Raji (cell line): Measurements from ENCODE around the gene HPSE2.

Experiments used
- POLR2A ChIP-seq: IDR thresholded peaks from 2 replicates; pipeline ENCODE4 v1.6.1; 2011; ENCODE audit warnings: low read depth, low read length, control low read depth; ENCODE audit not compliant: insufficient read depth

HPSE2 gene

GRCh38 chr10:98980353-98980752, 255.3 kb downstream of the HPSE2 start:
- TF ChIP-seq POLR2A: no peak

- TF ChIP-seq POLR2A: no peak
These were observed 264.2 kb downstream of the HPSE2 start for GRCh38 chr10:98971464-98971863.

DNA sequence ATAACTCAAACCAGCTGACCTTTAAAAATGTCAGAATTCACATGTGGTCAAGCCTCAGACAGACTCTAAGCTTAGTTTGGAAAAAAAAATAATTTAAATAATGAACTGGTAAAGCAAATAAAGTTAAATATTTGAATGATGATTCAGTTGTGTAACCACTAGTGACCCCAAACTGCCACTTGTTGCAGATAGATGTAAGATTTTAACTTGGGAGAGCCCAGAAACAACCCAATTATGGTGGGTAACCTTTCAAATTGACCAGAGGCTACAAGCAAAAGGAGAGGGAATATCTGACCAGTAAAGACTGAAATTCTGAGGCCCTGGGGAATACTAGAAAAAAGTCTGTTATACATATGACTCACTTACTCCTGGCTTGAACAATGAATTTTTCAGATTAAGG, 268.1 kb downstream of the HPSE2 start:
- no peak for TF ChIP-seq POLR2A

GRCh38 chr10:98963608-98964007, 272.0 kb downstream of the HPSE2 start:
- TF ChIP-seq POLR2A: no peak

DNA sequence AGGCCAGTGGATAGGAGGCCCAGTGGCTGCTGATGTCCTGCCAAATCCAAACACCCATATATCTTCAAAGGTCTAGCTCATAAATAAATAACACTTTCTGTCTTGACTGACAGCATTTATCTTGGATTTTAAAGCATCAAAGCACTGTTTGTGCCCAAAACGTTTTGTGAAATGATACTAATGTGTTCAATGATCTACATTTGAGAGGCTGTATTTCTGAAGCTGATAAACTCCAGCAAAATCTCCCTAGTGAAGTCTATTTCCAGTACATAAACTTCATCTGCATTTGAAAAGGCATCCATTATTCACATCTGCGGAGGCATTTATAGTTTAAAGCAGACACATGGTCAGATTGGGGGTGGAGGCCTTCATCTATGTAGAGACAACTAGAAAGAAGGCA, 276.3 kb downstream of the HPSE2 start:
- TF ChIP-seq POLR2A: no peak

DNA sequence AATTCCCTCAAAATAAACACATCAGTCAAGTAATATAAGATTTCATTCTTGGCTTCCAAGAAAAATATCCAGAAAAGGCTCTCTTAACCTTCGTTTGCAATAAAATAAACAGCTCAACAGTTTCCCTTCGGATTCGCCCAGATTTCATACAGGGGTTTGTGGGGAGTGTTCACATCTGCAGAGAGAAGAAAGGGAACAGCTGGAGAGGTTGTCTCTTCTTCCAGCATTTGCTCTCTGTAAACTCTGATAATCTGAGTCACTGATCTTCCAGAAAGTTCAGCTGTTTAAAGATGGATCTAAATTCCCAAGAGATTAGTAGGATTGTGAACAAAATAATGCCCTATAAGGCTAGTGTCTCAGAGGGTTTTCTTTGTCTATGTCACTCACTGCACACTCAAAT, 277.9 kb downstream of the HPSE2 start:
- no peak for TF ChIP-seq POLR2A

- no peak for TF ChIP-seq POLR2A
These were observed 278.9 kb downstream of the HPSE2 start for GRCh38 chr10:98956576-98957260.

DNA sequence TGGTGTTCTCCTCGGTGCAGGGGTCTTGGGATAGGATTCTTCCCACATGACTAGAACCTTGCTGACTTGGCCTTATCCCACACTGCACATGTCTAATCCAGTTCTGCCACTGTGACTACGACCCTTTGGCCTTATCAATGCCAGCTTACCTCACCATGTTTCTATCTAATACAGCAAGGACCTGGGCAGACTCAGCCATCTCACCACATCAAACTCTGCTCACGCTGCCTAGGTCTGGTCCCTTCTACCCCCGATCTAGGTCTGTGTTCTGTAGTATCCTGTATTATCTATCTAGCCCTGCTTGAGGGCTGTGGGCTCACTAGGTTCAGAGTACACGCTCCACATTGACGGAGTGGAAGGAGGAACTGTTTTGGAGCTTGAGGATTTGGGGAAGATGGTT, 282.4 kb downstream of the HPSE2 start:
- TF ChIP-seq POLR2A: no peak

DNA sequence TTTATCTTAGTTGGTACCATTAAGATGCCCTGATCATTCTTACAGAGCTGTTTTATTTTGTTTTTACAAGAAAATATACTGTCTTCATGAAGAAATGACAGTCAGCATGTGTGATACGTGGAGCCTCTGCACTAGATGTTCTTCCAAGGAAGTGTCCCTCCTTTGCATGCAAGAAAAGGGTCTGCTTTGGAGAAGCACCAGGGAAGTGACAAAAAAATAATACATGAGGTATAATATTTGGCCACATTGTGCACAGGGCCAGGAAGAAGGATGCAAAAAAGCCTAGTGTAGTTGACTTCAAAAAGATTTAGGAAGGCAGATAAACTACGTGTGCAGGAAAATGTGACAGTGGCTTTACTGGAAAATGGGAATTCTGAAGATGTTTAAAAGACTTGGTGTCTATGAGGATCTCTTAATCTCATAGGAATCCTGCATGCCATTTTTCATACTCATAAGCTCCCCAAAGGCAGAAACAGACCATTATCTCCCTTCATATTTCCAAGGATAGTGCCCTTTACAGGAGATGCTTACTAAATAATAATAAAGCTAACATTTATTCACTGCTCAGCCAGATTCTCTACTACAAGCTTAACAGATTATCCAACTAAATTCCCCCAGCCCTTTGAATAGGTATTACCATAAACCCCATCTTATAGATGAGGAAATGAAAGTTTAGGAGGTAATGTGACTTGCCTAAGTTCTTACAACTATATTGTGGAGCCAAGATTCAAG, 284.2 kb downstream of the HPSE2 start:
- no peak for TF ChIP-seq POLR2A

GRCh38 chr10:98950106-98950505, 285.5 kb downstream of the HPSE2 start:
- no peak for TF ChIP-seq POLR2A

DNA sequence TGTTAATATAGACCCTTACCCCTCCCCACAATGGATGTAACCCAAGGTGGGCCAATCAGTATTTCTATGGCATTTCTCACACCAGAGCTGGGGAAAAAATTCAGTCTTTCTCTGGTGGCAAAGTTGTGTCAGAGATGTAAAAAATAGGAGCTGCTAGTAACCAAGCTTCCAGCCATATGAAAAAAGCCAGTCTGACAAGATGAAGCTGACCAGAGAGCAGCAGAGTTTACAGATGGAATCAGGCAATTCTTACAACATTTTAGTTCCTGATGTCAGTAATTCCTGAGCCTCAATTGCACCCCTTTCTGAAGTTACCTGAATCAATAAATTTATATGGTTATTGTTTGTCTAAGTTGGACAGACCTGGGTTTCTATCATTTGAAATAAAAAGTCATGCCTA, 286.3 kb downstream of the HPSE2 start:
- TF ChIP-seq POLR2A: no peak

GRCh38 chr10:98943681-98944080, 292.0 kb downstream of the HPSE2 start:
- no peak for TF ChIP-seq POLR2A

- no peak for TF ChIP-seq POLR2A
These were observed 305.9 kb downstream of the HPSE2 start for GRCh38 chr10:98929709-98930108.

GRCh38 chr10:98925651-98926050, 310.0 kb downstream of the HPSE2 start:
- TF ChIP-seq POLR2A: no peak

GRCh38 chr10:98924526-98924925, 311.1 kb downstream of the HPSE2 start:
- TF ChIP-seq POLR2A: no peak

DNA sequence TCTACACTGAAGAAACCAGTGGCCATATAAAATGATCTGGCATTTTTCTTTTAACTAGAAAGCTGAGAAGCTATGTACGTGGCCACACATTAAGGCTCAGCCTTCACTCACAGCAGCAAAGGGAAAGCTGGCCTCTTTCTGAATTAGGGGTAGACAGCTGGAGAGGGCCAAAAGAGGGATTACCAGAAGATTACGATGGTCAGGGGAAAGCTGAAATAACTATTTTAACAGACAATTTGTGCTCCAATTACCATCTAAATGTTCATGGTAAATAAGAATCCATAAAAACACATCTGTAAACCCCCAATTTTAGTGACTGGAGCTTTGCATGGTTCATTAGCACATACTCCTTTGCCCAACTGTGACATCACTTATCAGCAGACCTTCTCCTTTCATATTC, 314.3 kb downstream of the HPSE2 start:
- no peak for TF ChIP-seq POLR2A

- TF ChIP-seq POLR2A: no peak
These were observed 314.8 kb downstream of the HPSE2 start for GRCh38 chr10:98920807-98921206.

GRCh38 chr10:98920360-98920759, 315.3 kb downstream of the HPSE2 start:
- no peak for TF ChIP-seq POLR2A

DNA sequence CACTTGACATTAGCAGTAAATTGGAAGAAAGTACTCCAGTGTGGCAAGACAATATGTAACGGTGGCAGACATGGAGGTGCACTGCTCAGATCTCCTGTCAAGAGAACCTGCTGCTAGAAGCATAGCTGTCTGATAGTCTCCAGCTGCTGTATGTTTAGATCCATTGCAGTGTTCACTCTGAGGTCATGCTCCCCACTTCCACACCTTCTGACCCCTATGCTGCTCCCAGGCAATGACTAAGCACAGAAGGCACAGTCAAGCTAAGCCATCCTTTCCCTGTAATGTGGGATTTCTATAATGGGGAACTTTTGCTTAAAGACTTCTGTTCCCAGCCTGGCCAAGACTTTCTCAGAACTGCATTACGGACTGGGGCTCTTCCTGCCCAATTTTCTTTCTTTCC, 315.8 kb downstream of the HPSE2 start:
- no peak for TF ChIP-seq POLR2A
